Measurements from ENCODE around the gene LRRTM4. TPM values are rescaled to one million over a fixed set of nuclear protein-coding genes. Genes with fewer than 3 reads are reported as not detected.
A peak's percentile ranks its signal among the peaks of the same experiment; 100 is the strongest.

LRRTM4 gene
- total RNA-seq, 1 experiment from 2014 or later = not detected

DNA sequence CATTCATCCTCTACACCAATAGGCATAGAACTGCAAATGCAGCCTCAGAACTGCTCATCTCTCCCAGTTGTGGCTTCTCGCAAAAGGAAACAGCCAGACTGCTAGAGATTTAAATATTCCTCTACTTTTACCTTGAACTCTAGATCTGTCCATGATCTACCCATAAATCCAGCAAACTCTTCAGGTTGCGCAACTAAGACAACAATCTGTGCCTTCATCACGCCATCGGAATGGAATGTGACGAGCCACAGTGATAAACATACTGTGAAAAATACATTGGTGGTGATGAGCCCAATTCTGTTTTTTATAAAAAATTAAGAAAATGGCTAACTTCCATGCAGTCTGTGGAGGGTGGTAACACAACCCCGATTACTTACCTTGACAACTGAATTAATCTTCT, 626.7 kb downstream of the LRRTM4 start:
- DNase-seq (ENCODE audit: unreplicated experiment) = peak; percentile 68
- H3K9me3 Mint-ChIP-seq (ENCODE audit: unreplicated experiment) = no peaks in the 10 kb centered on the region
- peak overlapping the region; percentile 29 for H3K27ac Mint-ChIP-seq (ENCODE audit: low read depth, unreplicated experiment)
- intact Hi-C loops (cut with micrococcal nuclease) = no loop called here
- H3K27me3 Mint-ChIP-seq (ENCODE audit: insufficient read depth, unreplicated experiment) = peaks cover 9% of the 10 kb centered on the region
- H3K4me1 Mint-ChIP-seq (ENCODE audit: insufficient read depth, unreplicated experiment) = peaks cover 14% of the 10 kb centered on the region
- no TSS peak for BruUV-seq (replicated peaks)
- ChIA-PET CTCF (no interaction called here), POLR2A (no interaction called here)
- peaks cover 6% of the 10 kb centered on the region for H3K36me3 Mint-ChIP-seq (ENCODE audit: insufficient read depth, unreplicated experiment)
- no peak overlapping the region for H3K4me3 Mint-ChIP-seq (ENCODE audit: unreplicated experiment)
- TF ChIP-seq, protein P1, sequence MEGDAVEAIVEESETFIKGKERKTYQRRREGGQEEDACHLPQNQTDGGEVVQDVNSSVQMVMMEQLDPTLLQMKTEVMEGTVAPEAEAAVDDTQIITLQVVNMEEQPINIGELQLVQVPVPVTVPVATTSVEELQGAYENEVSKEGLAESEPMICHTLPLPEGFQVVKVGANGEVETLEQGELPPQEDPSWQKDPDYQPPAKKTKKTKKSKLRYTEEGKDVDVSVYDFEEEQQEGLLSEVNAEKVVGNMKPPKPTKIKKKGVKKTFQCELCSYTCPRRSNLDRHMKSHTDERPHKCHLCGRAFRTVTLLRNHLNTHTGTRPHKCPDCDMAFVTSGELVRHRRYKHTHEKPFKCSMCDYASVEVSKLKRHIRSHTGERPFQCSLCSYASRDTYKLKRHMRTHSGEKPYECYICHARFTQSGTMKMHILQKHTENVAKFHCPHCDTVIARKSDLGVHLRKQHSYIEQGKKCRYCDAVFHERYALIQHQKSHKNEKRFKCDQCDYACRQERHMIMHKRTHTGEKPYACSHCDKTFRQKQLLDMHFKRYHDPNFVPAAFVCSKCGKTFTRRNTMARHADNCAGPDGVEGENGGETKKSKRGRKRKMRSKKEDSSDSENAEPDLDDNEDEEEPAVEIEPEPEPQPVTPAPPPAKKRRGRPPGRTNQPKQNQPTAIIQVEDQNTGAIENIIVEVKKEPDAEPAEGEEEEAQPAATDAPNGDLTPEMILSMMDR (IDR thresholded peaks at IDR 0.05; ENCODE audit: unreplicated experiment) = no peak

DNA sequence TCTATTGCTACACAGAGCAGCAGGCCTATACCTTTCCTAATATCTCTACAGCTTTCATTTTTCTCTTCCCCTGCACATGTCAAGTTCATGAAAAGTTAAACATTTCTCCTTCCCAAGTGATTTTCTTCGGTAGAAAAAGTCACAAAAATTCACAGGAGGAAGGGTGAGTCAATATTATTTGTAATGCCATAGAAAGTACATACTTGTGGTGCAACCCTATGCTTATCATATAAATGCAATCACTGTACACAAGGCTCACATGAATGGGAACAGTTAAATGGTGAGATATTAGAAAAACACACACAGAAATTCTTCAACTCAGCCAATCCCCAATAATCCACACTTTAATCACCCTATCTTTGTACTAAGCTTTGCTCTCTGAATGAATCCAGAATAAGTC, 651.6 kb downstream of the LRRTM4 start:
- DNase-seq (ENCODE audit: unreplicated experiment) = peak; percentile 8
- H3K4me3 Mint-ChIP-seq (ENCODE audit: unreplicated experiment) = no peak overlapping the region
- BruUV-seq (replicated peaks) = no TSS peak
- H3K4me1 Mint-ChIP-seq (ENCODE audit: insufficient read depth, unreplicated experiment) = peaks cover 11% of the 10 kb centered on the region
- no peaks in the 10 kb centered on the region for H3K9me3 Mint-ChIP-seq (ENCODE audit: unreplicated experiment)
- POLR2A ChIA-PET = no interaction called here
- no peaks in the 10 kb centered on the region for H3K27me3 Mint-ChIP-seq (ENCODE audit: insufficient read depth, unreplicated experiment)
- TF ChIP-seq, protein P1 (IDR thresholded peaks at IDR 0.05; ENCODE audit: unreplicated experiment) = no peak
- H3K27ac Mint-ChIP-seq (ENCODE audit: low read depth, unreplicated experiment) = peak overlapping the region; percentile 36
- H3K36me3 Mint-ChIP-seq (ENCODE audit: insufficient read depth, unreplicated experiment) = no peaks in the 10 kb centered on the region
- CTCF ChIA-PET = no interaction called here
- intact Hi-C loops (cut with micrococcal nuclease) = no loop called here

DNA sequence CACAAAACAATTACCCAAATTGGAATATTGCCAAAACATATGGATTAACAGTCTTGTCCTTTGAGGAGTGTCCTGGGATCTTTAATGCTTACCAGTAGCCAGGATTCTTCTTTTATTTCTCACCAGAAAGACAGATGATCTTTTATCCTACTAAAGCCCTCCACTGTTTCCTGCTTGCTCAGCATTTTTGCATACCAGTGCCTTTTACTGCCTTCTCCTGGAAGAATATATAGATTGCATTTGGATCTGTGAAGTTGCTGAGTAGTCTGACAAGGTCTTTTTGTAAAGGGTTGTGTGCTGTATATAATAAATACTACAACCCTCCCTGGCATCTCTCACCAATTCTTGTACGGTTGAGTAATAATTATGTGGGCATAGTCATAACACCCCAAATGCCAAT, 652.2 kb downstream of the LRRTM4 start:
- ChIA-PET POLR2A (no interaction called here), CTCF (no interaction called here)
- no TSS peak for BruUV-seq (replicated peaks)
- H3K27me3 Mint-ChIP-seq (ENCODE audit: insufficient read depth, unreplicated experiment) = no peaks in the 10 kb centered on the region
- intact Hi-C loops (cut with micrococcal nuclease) = no loop called here
- H3K4me3 Mint-ChIP-seq (ENCODE audit: unreplicated experiment) = no peak overlapping the region
- TF ChIP-seq, protein P1 (IDR thresholded peaks at IDR 0.05; ENCODE audit: unreplicated experiment) = no peak
- no peaks in the 10 kb centered on the region for H3K36me3 Mint-ChIP-seq (ENCODE audit: insufficient read depth, unreplicated experiment)
- H3K9me3 Mint-ChIP-seq (ENCODE audit: unreplicated experiment) = no peaks in the 10 kb centered on the region
- peak overlapping the region; percentile 36 for H3K27ac Mint-ChIP-seq (ENCODE audit: low read depth, unreplicated experiment)
- H3K4me1 Mint-ChIP-seq (ENCODE audit: insufficient read depth, unreplicated experiment) = peaks cover 11% of the 10 kb centered on the region
- peak; percentile 26 for DNase-seq (ENCODE audit: unreplicated experiment)

DNA sequence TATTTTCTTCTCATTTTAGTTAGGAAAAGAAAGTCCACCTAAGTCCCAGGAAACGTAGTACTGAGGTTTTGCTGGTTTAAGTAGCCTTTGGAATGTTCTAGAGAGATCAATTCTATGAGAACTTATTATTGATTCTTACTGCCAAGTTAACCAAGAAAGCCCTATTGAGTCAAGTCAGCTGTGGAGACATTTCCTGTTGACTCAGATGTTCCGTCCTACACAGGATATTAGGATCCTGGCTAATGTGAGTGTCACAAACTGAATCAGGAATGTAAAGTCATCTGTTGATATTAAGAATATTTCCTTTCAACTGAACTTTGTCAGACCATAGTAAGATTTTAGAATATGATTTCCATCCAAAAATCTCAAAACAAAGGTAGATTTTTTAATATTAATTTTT, 654.3 kb downstream of the LRRTM4 start:
- H3K27ac Mint-ChIP-seq (ENCODE audit: low read depth, unreplicated experiment) = no peak overlapping the region
- H3K4me3 Mint-ChIP-seq (ENCODE audit: unreplicated experiment) = no peak overlapping the region
- no peaks in the 10 kb centered on the region for H3K9me3 Mint-ChIP-seq (ENCODE audit: unreplicated experiment)
- peak; percentile 34 for DNase-seq (ENCODE audit: unreplicated experiment)
- H3K36me3 Mint-ChIP-seq (ENCODE audit: insufficient read depth, unreplicated experiment) = no peaks in the 10 kb centered on the region
- intact Hi-C loops (cut with micrococcal nuclease) = no loop called here
- H3K4me1 Mint-ChIP-seq (ENCODE audit: insufficient read depth, unreplicated experiment) = peaks cover 11% of the 10 kb centered on the region
- TF ChIP-seq, protein P1 (IDR thresholded peaks at IDR 0.05; ENCODE audit: unreplicated experiment) = no peak
- ChIA-PET CTCF (no interaction called here), POLR2A (interaction anchor here (0.6 kb wide), 1 partner anchor 35 kb away, joined by 3 read pairs; no protein-coding TSS in a partner anchor)
- H3K27me3 Mint-ChIP-seq (ENCODE audit: insufficient read depth, unreplicated experiment) = no peaks in the 10 kb centered on the region
- BruUV-seq (replicated peaks) = no TSS peak
